HG03060 (cell line): ENCODE measurements around the gene HSP90AB1.
"Not testable (repeated sequence)": the region's sequence is repeated elsewhere in the genome, so short reads cannot be mapped to it uniquely, and the experiment has no call there.

Experiments used
- ATAC-seq: cut with Tn5 transposase; IDR thresholded peaks from one replicate; pipeline ENCODE4 v1.9.1; 2021; ENCODE audit warnings: low read depth, moderate number of reproducible peaks; ENCODE audit not compliant: unreplicated experiment

HSP90AB1 gene

GRCh38 chr6:44221961-44222335 is 25.0 kb upstream of the HSP90AB1 start:
- no peak for ATAC-seq

GRCh38 chr6:44222486-44223318 is 24.2 kb upstream of the HSP90AB1 start:
- no peak for ATAC-seq

GRCh38 chr6:44223319-44224028 is 23.4 kb upstream of the HSP90AB1 start, which contains the start of gene SLC29A1:
SLC29A1 (plus strand) TSS chr6:44223595; CDS start chr6:44227314, 3,719 bp downstream.
- no peak for ATAC-seq

- no peak for ATAC-seq
Measured at GRCh38 chr6:44224029-44224964, 22.6 kb upstream of the HSP90AB1 start.

- ATAC-seq: no peak
Measured at GRCh38 chr6:44224965-44225305, 22.0 kb upstream of the HSP90AB1 start.

- no peak for ATAC-seq
Measured at GRCh38 chr6:44225579-44226325, 21.1 kb upstream of the HSP90AB1 start.

GRCh38 chr6:44226368-44227147 is 20.3 kb upstream of the HSP90AB1 start:
- ATAC-seq: no peak

GRCh38 chr6:44227148-44227793 is 19.6 kb upstream of the HSP90AB1 start:
- ATAC-seq: no peak

- no peak for ATAC-seq
Measured at GRCh38 chr6:44228031-44228430, 18.9 kb upstream of the HSP90AB1 start.

GRCh38 chr6:44228433-44228832 is 18.5 kb upstream of the HSP90AB1 start:
- ATAC-seq: no peak

GRCh38 chr6:44228836-44229235 is 18.1 kb upstream of the HSP90AB1 start:
- ATAC-seq: no peak

GRCh38 chr6:44229376-44230033 is 17.4 kb upstream of the HSP90AB1 start:
- ATAC-seq: no peak

- no peak for ATAC-seq
Measured at GRCh38 chr6:44230034-44230675, 16.7 kb upstream of the HSP90AB1 start.

- ATAC-seq: not testable (repeated sequence)
Measured at GRCh38 chr6:44231426-44231825, 15.5 kb upstream of the HSP90AB1 start.

GRCh38 chr6:44232676-44233566 is 14.0 kb upstream of the HSP90AB1 start:
- no peak for ATAC-seq

GRCh38 chr6:44233567-44234100 is 13.3 kb upstream of the HSP90AB1 start:
- ATAC-seq: no peak
